Activated naive CD8-positive, alpha-beta T cell treated with anti-CD3 and anti-CD28 coated beads for 36 hours (primary cell): ENCODE measurements around the gene DAAM2. TPM values are rescaled to one million over a fixed set of nuclear protein-coding genes. Genes with fewer than 3 reads are reported as not detected.

Experiments
- DNase-seq: peaks from one replicate; pipeline ENCODE4 v3.0.0; 2021
- H3K27ac Mint-ChIP-seq: one replicate; pipeline ENCODE4 v1.8.0; 2022; ENCODE audit warnings: mild to moderate bottlenecking, moderate library complexity, mixed read lengths
- H3K27me3 Mint-ChIP-seq: one replicate; pipeline ENCODE4 v1.8.0; 2022; ENCODE audit warnings: mild to moderate bottlenecking, mixed read lengths
- H3K36me3 Mint-ChIP-seq: one replicate; pipeline ENCODE4 v1.8.0; 2021; ENCODE audit warnings: mild to moderate bottlenecking, mixed read lengths
- H3K4me1 Mint-ChIP-seq: one replicate; pipeline ENCODE4 v1.8.0; 2021; ENCODE audit warnings: mixed read lengths
- H3K4me3 Mint-ChIP-seq: one replicate; pipeline ENCODE4 v1.8.0; 2022; ENCODE audit warnings: mild to moderate bottlenecking, moderate library complexity, mixed read lengths
- H3K9me3 Mint-ChIP-seq: one replicate; pipeline ENCODE4 v1.8.0; 2022; ENCODE audit warnings: mixed read lengths
- total RNA-seq, 2 experiments: library from RNA; stranded (reverse); gene quantifications; one replicate each; pipeline ENCODE4 v1.2.3, GENCODE V29; 2021

DAAM2 gene
- total RNA-seq, 2 experiments from 2014 or later = not detected

DNA sequence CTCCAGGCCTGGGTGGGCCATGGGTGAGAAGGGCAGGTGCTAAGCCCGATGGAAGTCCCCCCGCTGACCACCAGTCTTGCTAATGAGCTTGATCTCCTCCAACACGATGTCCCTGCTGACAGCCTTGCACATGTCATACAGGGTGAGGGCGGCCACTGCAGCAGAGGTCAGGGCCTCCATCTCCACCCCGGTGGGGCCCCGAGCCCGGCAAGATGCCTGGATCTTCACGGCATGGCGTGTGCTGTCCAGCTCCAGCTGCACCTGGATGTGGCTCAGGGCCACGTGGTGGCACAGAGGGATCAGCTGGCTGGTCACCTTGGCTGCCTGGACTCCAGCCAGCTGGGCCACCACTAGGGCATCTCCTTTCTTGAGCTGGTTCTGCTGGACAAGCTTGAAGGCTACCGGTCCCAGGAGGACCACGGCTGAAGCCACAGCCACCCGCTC, 114.2 kb downstream of the DAAM2 start:
- Mint-ChIP-seq H3K27ac (no peak overlapping the region), H3K4me1 (no peaks in the 10 kb centered on the region), H3K36me3 (no peaks in the 10 kb centered on the region), H3K27me3 (no peaks in the 10 kb centered on the region), H3K4me3 (no peak overlapping the region), H3K9me3 (no peaks in the 10 kb centered on the region)
- no peak for DNase-seq

DNA sequence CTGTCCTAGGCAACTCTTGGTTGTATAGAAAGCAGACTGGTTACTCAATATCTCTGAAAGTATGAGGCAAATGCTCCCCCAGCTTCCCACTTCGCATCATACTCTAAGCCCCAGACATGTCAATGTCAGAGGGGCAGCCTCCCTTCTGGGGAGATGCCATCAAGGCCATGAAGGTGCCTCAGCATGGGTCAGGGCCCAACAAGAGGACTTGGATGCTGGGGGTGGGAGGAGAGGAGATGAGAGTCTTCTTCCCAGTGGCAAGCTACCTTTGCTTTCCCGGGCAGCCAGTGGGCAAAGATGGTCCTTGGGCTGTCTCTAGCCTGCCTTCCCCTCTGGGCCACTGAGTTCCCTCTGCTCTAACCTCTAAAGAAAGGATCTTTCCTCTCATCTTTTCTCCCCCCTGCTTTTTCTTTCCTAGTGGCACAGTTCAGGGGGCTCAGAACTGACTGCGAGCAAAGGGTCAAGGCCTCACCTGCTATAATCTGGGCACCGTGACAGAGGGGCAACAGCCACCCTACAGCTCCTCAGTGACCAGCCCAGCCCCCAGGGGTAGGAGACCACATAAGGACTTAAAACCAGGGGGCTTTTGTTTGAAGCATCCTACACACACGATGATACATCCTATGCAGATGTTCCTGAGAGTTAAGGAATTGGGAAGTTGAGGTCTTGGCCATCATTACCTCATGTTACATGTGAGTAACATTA, 115.8 kb downstream of the DAAM2 start:
- Mint-ChIP-seq H3K27ac (no peak overlapping the region), H3K9me3 (no peaks in the 10 kb centered on the region), H3K36me3 (no peaks in the 10 kb centered on the region), H3K4me1 (no peaks in the 10 kb centered on the region), H3K4me3 (no peak overlapping the region), H3K27me3 (no peaks in the 10 kb centered on the region)
- no peak for DNase-seq

DNA sequence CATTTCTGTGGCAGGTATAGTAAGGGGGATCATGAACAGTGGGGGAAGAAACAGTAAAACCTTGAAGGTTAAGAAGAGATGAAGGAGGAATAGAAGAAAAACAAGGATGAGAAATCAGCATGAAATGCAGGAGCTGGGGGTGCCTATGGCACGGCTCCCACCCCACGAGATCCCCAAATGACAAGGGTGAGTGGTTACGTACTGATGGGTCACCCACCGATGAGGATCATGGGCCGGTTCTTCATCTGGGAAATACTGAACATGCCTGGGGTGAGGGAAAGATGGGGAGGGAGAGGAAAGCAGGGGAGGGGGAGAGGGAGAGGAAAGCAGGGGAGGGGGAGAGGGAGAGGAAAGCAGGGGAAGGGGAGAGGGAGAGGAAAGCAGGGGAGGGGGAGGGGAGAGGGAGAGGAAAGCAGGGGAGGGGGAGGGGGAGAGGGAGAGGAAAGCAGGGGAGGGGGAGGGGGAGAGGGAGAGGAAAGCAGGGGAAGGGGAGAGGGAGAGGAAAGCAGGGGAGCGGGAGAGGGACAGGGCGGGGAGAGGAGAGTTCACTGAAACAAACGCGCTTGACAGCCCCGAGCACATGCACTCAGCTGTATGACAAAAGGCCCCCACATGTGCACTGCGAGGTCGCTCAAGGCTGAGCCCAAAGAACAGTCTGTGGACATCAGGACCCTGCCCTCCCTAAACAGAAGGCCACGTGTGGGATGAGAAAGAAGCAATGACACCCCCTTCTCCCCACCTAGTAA, 116.8 kb downstream of the DAAM2 start:
- Mint-ChIP-seq H3K4me1 (no peaks in the 10 kb centered on the region), H3K36me3 (no peaks in the 10 kb centered on the region), H3K9me3 (no peaks in the 10 kb centered on the region), H3K4me3 (no peak overlapping the region), H3K27ac (no peak overlapping the region), H3K27me3 (no peaks in the 10 kb centered on the region)
- DNase-seq = no peak

DNA sequence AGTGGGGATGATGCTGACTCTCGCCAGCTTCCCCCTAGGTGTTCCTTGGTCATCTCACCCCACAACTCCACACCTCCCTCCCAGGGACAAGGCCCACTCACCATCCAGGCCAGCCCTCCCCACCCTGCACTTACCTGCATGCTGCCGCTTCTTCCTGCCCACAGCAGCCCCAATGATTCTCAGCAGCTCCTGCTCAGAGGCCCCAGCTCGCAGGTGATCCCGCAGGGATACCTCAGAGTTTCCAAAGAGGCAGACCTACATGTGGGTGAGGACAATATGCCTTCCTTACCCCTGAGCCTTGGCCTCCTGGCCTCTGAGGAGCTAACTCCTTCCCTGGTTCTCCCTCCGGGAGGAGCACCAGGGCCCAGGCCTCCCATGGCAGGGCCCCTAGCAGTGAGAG, 117.5 kb downstream of the DAAM2 start:
- DNase-seq = no peak
- Mint-ChIP-seq H3K4me1 (no peaks in the 10 kb centered on the region), H3K27ac (no peak overlapping the region), H3K9me3 (no peaks in the 10 kb centered on the region), H3K4me3 (no peak overlapping the region), H3K27me3 (no peaks in the 10 kb centered on the region), H3K36me3 (no peaks in the 10 kb centered on the region)

DNA sequence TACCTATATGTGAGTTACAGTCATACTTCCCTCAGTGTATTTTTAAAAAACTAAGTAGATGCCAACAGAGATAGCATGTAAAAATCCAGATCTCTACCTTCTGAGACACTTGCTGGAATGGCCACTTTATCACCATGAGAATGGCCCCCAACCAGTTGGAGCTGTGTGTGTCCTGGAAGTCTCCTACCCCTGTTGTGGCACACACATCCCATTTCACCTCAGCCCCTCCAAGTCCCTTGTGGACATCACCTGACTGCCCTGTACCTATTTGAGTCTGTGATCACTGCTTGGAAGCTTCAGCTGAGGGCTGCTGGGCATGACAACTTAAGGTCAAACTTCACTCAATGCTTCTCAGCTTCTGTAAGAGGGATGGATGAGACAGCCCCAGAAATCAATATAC, 118.0 kb downstream of the DAAM2 start:
- Mint-ChIP-seq H3K4me1 (no peaks in the 10 kb centered on the region), H3K27ac (no peak overlapping the region), H3K36me3 (no peaks in the 10 kb centered on the region), H3K4me3 (no peak overlapping the region), H3K27me3 (no peaks in the 10 kb centered on the region), H3K9me3 (no peaks in the 10 kb centered on the region)
- DNase-seq = no peak

DNA sequence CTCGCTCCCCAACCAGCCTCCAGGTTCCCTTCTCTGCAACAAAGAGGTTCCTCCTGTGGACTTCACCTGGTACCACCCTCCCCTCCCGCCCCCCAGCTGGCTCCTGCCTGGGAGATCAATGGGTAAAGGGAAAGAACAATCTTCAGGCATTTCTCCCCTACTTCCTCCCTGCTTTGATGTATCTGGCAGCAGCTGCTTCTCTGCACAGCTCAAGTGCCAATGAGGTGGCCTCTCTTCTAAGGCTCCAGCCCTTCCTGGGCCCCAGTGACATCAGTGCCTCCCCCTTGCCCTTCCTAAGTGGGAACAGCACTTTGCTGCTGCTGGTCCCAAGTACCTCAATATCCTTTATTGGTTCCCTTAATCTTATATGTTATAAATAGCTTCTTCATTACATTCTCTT, 118.6 kb downstream of the DAAM2 start:
- no peak overlapping the region for H3K27ac Mint-ChIP-seq
- H3K27me3 Mint-ChIP-seq = no peaks in the 10 kb centered on the region
- no peaks in the 10 kb centered on the region for H3K4me1 Mint-ChIP-seq
- no peak overlapping the region for H3K4me3 Mint-ChIP-seq
- DNase-seq = no peak
- no peaks in the 10 kb centered on the region for H3K9me3 Mint-ChIP-seq
- H3K36me3 Mint-ChIP-seq = no peaks in the 10 kb centered on the region

DNA sequence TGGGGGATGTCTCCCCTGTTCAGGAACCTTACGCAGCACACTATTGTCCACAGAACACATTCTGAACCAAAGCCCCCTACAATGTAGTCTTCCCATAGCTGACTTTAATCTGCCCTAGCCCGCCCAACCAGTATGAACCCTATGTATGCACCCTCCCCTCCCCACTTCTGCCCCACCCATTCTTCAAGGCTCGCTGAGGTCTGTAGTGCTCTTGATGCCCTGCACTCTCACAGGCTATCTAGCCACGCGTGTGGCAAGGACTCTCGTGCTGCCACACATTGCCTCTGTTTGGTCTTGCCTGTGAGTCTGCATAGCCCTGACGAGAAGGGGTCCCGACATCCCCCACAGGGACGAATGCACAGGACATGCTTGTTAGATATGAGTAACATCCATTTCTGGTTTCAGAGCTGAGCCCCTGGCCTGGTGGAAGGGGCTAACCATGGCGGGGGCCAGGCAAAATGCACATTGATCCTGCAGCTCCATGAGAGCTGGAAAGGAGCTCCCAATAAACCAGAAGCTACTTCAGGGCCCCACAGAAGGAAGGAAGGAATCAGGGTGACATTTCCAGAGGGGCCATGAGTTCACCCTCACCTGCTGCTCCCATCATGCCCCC, 119.4 kb downstream of the DAAM2 start:
- Mint-ChIP-seq H3K4me1 (no peaks in the 10 kb centered on the region), H3K27ac (no peak overlapping the region), H3K36me3 (peaks cover 3% of the 10 kb centered on the region), H3K9me3 (no peaks in the 10 kb centered on the region), H3K4me3 (no peak overlapping the region), H3K27me3 (no peaks in the 10 kb centered on the region)
- DNase-seq = no peak

DNA sequence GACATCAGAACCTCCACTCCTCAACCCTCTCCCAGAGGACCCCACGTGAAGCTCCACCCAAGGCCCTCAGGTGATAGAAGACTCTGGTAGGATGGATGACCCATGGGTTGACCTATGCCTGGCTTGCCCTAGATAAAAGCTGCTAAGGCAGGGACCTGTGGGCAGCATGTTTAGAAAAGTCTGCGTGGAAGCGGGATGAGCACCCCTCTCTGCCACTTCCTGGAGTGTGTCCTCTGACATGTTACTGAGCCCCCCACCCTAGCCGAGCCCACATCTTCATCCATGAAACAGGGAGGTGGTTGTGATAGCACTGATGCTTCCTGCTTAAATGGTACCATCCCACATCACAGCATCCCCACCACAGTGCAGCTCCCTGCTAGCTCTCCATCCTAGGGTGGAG, 120.3 kb downstream of the DAAM2 start:
- Mint-ChIP-seq H3K27ac (no peak overlapping the region), H3K27me3 (no peaks in the 10 kb centered on the region), H3K4me3 (no peak overlapping the region), H3K9me3 (no peaks in the 10 kb centered on the region), H3K36me3 (peaks cover 5% of the 10 kb centered on the region), H3K4me1 (no peaks in the 10 kb centered on the region)
- no peak for DNase-seq

DNA sequence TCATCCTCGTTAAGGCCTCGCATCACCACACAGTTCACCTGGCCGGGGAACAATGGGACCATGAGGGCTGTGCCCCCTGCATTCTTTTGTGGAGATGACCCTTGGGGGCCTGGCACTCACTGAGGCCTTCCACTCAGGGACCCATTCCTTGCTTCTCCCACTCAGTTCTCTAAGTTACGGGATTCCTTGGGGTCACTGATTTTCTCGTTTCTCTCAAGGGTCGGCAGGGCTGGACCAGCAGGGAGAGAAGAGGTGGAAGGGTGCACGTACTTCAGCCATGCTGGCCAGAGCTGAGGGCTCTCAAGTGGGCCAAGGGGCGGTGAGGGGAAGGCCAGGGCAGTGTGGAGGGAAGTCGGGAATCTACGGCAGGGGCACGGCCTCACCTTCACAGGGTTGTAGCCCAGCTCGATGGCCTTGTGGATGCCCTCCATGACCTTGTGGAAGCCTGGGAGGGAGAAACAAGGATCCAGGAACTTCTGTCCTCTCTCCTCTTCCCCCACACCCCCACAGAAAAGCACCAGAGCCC, 121.3 kb downstream of the DAAM2 start:
- Mint-ChIP-seq H3K4me3 (no peak overlapping the region), H3K27me3 (no peaks in the 10 kb centered on the region), H3K4me1 (no peaks in the 10 kb centered on the region), H3K36me3 (peaks cover 5% of the 10 kb centered on the region), H3K27ac (no peak overlapping the region), H3K9me3 (no peaks in the 10 kb centered on the region)
- no peak for DNase-seq

DNA sequence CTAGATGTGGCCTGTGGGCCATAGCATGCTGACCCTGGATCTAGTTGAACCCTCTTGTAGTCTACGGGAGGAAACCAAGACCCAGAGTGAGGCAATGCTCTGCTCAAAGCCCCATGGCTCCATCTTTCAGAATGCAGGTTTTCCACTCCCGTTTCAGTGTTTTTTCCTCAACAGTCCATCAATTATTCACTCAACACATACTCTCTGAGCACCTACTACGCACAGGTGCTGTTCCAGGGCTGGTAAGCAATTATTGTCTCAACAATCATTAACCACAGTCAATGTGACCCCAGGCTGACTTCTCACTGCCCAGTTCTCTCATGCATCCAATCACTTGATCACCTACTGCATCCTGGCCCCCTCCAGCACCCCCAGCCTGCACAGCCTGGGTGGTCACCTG, 122.1 kb downstream of the DAAM2 start:
- DNase-seq = no peak
- Mint-ChIP-seq H3K4me1 (no peaks in the 10 kb centered on the region), H3K9me3 (no peaks in the 10 kb centered on the region), H3K27ac (no peak overlapping the region), H3K27me3 (no peaks in the 10 kb centered on the region), H3K4me3 (no peak overlapping the region), H3K36me3 (peaks cover 5% of the 10 kb centered on the region)

DNA sequence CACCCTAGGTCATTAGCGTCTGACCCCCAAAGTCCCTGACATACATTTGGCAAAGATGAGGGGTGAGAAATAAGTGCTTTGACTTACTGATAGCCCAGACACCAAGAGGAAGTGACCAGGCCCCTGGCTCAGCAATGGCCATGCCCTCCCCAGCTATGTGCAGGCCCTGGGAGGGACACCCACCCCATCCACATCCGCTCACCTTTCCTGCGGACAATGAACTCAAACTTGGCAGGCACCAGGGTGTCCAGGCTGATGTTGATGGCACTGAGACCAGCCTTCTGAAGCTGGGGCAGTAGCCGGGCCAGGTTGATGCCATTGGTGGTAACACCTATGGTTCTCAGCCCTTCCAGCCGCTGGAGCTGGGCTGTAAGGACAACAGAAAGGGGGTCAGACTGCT, 123.7 kb downstream of the DAAM2 start:
- no peaks in the 10 kb centered on the region for H3K4me1 Mint-ChIP-seq
- no peak overlapping the region for H3K27ac Mint-ChIP-seq
- peaks cover 5% of the 10 kb centered on the region for H3K36me3 Mint-ChIP-seq
- no peaks in the 10 kb centered on the region for H3K9me3 Mint-ChIP-seq
- H3K4me3 Mint-ChIP-seq = no peak overlapping the region
- no peaks in the 10 kb centered on the region for H3K27me3 Mint-ChIP-seq
- DNase-seq = no peak

DNA sequence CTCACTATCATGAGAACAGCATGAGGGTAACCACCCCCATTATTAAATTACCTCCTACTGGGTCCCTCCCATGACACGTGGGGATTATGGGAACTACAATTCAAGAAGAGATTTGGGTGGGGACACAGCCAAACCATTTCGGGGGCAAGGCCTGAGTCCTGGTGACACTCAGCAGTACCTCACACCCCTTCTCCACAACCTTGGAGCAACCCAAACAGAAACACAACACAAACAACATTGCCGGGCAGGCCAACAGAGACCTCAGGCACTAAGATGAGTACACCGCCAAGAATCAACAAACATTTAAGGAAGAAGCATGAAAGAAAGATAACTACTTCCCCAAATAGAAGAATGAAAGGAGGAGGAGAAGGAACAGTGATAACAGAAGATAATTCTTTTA, 125.2 kb downstream of the DAAM2 start:
- Mint-ChIP-seq H3K27ac (no peak overlapping the region), H3K4me3 (no peak overlapping the region), H3K36me3 (peaks cover 5% of the 10 kb centered on the region), H3K27me3 (no peaks in the 10 kb centered on the region), H3K4me1 (no peaks in the 10 kb centered on the region), H3K9me3 (no peaks in the 10 kb centered on the region)
- DNase-seq = no peak

DNA sequence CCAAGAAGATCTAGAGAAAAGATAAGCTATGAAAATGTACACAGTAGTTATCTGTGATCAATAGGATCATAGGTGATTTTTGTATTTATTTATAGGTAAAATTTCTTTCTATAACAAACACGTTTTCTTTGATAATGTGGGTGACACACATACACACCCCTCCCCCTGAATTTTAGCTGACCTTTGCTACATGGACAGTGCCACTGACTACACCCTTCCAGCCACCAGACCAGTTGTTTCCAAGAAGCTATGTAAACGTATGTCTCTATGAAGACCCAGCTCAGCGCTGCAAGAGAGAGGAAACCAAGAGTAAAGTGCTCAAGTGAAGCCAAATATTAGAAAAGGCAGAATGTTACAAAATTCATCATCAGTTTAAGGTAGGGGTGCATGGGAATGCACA, 125.8 kb downstream of the DAAM2 start:
- Mint-ChIP-seq H3K4me3 (no peak overlapping the region), H3K27me3 (no peaks in the 10 kb centered on the region), H3K36me3 (peaks cover 5% of the 10 kb centered on the region), H3K27ac (no peak overlapping the region), H3K9me3 (no peaks in the 10 kb centered on the region), H3K4me1 (peaks cover 3% of the 10 kb centered on the region)
- no peak for DNase-seq

DNA sequence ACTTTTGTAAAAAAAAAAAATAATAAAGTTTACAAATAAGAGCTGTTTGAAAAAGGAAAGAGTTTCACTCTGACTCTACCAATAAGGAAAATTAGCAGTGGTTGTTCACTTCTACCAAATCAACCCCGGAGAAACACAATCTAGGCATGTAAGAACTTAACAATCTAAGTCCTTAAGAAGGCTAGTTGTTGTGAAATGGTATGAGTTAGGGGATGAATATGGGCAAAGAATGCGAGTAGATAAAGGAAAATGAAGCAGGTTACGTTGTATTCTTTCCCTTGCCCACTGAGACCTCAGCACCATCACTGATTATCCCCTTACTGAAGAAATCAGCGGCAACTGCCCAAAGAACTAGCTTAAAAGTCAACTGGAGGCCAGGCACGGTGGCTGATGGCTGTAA, 126.7 kb downstream of the DAAM2 start:
- Mint-ChIP-seq H3K4me3 (no peak overlapping the region), H3K4me1 (peaks cover 5% of the 10 kb centered on the region), H3K27ac (no peak overlapping the region), H3K27me3 (no peaks in the 10 kb centered on the region), H3K36me3 (peaks cover 5% of the 10 kb centered on the region), H3K9me3 (no peaks in the 10 kb centered on the region)
- no peak for DNase-seq

DNA sequence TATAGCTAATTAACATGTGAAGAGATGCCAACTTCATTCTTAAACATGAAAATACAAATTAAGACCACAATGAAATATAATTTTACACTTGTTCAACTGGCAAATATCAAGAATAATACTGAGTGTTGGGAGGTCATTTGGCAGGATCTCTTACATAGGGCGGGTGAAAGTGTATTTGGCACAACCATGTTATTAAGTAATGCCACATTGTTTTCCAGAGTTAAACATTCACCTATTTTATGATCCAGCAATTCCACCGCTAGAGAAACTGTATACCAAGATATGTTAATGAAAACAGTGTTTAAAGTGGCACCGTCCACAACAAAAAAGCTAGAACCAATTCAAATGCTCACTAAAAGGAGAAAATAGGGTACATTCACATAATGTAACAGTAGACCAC, 128.0 kb downstream of the DAAM2 start:
- H3K36me3 Mint-ChIP-seq = peaks cover 7% of the 10 kb centered on the region
- H3K4me1 Mint-ChIP-seq = peaks cover 5% of the 10 kb centered on the region
- H3K9me3 Mint-ChIP-seq = no peaks in the 10 kb centered on the region

More for the DNA sequence above, 128.0 kb downstream of the DAAM2 start:
- H3K4me3 Mint-ChIP-seq = no peak overlapping the region
- no peak for DNase-seq
- H3K27me3 Mint-ChIP-seq = no peaks in the 10 kb centered on the region
- H3K27ac Mint-ChIP-seq = no peak overlapping the region
